ENCODE results near the gene RGS19.
A peak's percentile ranks its signal among the peaks of the same experiment; 100 is the strongest.
"Not testable (repeated sequence)": the region's sequence is repeated elsewhere in the genome, so short reads cannot be mapped to it uniquely, and the experiment has no call there.

The RGS19 gene

DNA sequence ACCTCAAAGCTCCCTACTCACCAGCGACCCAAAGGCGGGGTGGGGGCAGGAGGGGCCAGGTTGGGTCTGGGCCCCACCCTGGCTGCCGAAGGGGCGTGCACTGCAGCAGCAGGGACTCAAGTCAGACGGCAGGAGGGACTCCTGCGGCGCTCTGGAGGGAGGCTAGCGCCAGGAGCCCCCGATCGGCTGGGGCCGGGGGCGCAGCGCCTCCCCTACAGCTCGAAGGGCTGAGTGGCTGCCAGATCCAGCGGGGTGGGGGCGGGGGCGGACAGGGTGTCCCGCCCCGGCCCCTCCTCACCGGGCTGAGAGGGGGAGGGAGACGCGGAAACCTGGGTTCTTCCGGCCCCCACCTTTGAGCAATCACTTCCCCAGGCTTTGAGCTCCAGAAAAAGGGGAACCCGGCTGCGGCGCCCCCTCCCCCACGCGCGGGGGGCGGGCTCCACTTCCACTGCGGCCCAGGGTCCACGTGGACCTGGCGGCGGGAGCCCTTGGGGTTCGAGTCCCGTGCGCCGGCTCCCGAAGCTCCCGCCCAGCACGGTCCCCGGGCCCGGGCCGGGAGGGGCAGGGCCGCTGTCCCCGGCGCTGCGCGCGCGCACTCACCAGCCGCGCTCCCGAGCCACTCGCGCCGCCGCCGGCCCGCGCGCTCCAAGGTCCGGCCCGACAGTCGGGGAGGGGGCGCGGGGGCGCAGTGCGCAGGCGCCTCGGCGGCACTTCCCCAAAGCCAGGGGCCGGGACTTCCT, at the start of gene RGS19:
RGS19 (minus strand) TSS at position 246 of the 740 bp plus-strand sequence. CDS start 2,632 bp downstream, outside the sequence.
- no peak for TF ChIP-seq CTCF (conservative IDR thresholded peaks at IDR 0.05)
- H3K27ac ChIP-seq: peak within 1 kb of the TSS; percentile 91

GRCh38 chr20:64123517-64123916, 44.2 kb upstream of the RGS19 start:
- not testable (repeated sequence) for H3K27ac ChIP-seq

GRCh38 chr20:64122927-64123326, 43.6 kb upstream of the RGS19 start:
- not testable (repeated sequence) for H3K27ac ChIP-seq

GRCh38 chr20:64121586-64121985, 42.3 kb upstream of the RGS19 start:
- TF ChIP-seq CTCF (conservative IDR thresholded peaks at IDR 0.05): no peak
- no peak overlapping the region for H3K27ac ChIP-seq

- H3K27ac ChIP-seq: peak overlapping the region; percentile 64
- TF ChIP-seq CTCF (conservative IDR thresholded peaks at IDR 0.05): no peak
These were observed 40.5 kb upstream of the RGS19 start for GRCh38 chr20:64119681-64120341.

DNA sequence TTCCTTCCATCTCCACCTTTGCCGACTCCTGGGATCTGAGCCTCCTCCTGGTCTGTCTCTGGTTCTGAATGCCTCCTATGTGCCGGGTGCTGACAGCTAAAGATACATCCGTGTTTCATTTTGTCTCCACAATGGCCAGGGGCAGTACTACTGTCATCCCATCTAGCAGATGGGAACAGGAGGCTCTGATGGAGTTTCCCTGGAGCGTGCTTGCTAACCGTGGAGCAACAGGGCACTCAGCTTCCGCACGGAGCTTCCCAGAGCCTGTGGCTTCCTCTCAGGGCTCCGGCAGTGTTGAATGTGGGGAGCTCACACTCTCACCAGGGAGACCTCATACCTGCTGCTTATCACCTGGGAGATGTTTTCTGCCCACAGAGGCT, 40.0 kb upstream of the RGS19 start:
- peak overlapping the region; percentile 64 for H3K27ac ChIP-seq
- no peak for TF ChIP-seq CTCF (conservative IDR thresholded peaks at IDR 0.05)

- not testable (repeated sequence) for H3K27ac ChIP-seq
These were observed 38.1 kb upstream of the RGS19 start for GRCh38 chr20:64117432-64117777.

DNA sequence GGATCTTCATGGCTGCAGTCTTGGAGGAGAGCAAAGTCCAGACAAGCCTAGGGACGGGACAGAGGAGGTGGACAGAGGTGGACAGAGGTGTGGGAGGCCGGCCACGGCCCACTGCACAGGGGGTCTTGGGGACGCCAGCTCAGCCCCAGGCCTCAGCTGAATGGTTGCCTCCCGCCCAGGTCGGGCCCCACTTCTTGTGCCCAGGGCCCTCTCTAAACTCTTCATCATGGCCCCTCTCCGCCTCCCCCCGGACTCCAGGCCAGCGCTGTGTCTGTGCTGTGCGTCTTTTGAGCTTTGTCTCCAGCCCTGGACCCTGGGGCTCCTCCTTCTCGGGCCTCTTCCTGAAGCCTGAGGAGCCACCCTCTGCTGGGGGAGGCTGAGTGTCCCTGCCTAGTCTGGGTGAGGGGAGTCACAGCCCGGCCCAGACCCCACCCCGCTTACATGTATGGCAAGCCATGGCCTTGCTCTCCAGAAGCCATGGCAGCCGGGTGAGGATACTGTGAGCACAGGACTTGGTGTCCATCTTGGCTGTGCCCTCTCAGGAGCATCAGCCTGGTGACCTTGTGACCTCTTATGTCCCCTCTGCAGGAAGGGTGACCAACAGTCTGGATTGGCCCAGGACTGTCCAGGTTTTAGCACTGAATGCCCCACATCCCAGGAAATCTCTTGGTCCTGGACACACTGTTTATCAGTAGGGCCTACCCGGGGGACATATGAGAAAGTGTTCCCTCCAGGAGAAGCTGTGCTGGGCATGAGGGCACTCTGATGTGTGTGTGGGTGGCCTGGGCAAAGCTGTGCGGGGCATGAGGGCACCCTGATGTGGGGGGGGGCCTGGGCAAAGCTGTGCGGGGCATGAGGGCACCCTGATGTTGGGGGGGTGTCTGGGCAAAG, 37.5 kb upstream of the RGS19 start:
- no peak for TF ChIP-seq CTCF (conservative IDR thresholded peaks at IDR 0.05)
- H3K27ac ChIP-seq: no peak overlapping the region

GRCh38 chr20:64116016-64116415, 36.7 kb upstream of the RGS19 start:
- H3K27ac ChIP-seq: no peak overlapping the region
- no peak for TF ChIP-seq CTCF (conservative IDR thresholded peaks at IDR 0.05)

Data from VCaP (cell line).